ENCODE results near the gene ADSS2.

- TF ChIP-seq CTCF (IDR thresholded peaks at IDR 0.05), result no peak
- TF ChIP-seq POLR2AphosphoS5 (IDR thresholded peaks at IDR 0.05), result no peak
- no peak for TF ChIP-seq POLR2A (IDR thresholded peaks at IDR 0.05)
- no peak for TF ChIP-seq EP300 (IDR thresholded peaks at IDR 0.05)
Observed at GRCh38 chr1:244458781-244459180, 7.1 kb upstream of the ADSS2 start.

All from upper lobe of left lung (tissue), 4 donors.